Astrocyte of the spinal cord (primary cell): ENCODE data around the gene CENPM.

Source experiments
- DNase-seq: peaks from one replicate; pipeline ENCODE4 v3.0.0; 2011; ENCODE audit warnings: low read depth, low spot score
- H3K4me3 ChIP-seq: 2 replicates; pipeline ENCODE4 v1.5.1; 2011; ENCODE audit warnings: low read depth, mild to moderate bottlenecking, low read length, moderate library complexity
- in situ Hi-C: cut with HindIII; loops from 2 replicates; pipeline ENCODE4 v1.10.0; 2017; ENCODE audit warnings: low sequenced_read_pairs
- TF ChIP-seq, protein P1 (sequence below): IDR thresholded peaks from 2 replicates; pipeline ENCODE4 v1.5.1; 2012; ENCODE audit warnings: low read depth, mild to moderate bottlenecking, low read length, inconsistent platforms

The CENPM gene

DNA sequence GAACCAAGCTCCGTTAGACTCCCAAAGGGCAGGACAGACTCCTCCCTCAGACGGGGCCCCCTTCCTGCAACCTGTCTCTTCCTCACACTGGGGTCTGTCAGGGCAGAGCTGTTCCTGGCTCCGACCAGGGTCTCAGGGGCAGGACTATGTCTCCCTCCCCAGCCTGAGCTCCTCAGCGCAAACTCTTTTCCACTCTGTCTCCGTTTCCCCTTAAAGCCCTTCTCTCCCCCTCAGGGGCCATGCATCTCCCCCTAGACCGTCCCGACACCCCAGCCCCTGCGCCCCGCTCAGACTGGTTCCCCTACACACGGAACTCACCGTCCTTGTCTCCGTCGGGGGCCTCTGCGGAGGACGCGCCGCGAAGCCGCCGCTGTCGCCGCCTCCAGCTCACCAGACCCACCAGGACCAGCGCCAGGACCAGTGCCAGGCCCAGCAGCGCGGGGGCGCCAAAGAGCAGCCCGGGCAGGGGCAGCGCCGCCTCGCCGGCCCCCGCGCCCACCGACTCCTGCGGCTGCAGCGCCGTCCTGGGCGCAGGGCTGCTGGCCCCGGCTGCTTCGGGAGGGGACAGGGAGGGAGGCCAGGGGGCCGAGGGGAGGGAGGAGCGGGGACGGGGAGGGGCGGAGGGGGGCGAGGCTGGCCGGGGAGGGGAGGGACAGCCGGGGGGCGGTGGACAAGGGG is 21.0 kb downstream of the CENPM start:
- TF ChIP-seq, protein P1, sequence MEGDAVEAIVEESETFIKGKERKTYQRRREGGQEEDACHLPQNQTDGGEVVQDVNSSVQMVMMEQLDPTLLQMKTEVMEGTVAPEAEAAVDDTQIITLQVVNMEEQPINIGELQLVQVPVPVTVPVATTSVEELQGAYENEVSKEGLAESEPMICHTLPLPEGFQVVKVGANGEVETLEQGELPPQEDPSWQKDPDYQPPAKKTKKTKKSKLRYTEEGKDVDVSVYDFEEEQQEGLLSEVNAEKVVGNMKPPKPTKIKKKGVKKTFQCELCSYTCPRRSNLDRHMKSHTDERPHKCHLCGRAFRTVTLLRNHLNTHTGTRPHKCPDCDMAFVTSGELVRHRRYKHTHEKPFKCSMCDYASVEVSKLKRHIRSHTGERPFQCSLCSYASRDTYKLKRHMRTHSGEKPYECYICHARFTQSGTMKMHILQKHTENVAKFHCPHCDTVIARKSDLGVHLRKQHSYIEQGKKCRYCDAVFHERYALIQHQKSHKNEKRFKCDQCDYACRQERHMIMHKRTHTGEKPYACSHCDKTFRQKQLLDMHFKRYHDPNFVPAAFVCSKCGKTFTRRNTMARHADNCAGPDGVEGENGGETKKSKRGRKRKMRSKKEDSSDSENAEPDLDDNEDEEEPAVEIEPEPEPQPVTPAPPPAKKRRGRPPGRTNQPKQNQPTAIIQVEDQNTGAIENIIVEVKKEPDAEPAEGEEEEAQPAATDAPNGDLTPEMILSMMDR, result peak; percentile 63
- in situ Hi-C loops, result no loop called here
- peak; percentile 12 for DNase-seq
- no peak overlapping the region for H3K4me3 ChIP-seq

DNA sequence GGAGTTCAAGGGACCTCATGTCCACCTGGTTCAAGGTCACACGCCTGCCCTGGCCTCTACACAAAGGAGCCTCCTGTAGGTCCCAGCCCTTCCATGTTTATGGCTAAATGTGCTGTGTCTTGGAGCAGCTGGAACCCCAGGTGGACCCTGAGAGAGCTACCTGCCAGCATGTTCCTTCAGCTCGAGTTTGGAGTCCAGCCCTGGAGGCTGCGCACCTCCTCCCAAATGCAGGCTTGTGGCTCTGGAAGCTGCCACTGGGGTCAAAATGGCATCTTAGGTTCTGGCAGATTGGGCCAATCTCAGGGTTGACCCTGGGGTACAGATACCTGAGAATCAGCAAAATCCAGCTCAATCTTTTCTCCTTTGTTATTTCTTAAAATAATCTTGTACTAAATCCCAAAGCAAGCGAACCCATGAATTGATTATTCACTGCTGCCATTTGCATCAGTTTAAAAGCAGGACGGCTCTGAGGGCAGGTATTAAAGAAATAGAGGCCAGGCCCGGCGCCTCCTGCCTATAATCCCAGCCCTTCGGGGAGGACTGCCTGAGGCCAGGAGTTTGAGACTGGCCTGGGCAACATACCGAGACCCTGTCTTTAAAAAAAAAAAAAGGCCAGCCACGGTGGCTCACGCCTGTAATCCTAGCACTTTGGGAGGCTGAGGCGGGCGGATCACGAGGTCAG is 23.2 kb downstream of the CENPM start:
- TF ChIP-seq, protein P1, result no peak
- DNase-seq, result no peak
- in situ Hi-C loops, result no loop called here
- H3K4me3 ChIP-seq, result no peak overlapping the region

DNA sequence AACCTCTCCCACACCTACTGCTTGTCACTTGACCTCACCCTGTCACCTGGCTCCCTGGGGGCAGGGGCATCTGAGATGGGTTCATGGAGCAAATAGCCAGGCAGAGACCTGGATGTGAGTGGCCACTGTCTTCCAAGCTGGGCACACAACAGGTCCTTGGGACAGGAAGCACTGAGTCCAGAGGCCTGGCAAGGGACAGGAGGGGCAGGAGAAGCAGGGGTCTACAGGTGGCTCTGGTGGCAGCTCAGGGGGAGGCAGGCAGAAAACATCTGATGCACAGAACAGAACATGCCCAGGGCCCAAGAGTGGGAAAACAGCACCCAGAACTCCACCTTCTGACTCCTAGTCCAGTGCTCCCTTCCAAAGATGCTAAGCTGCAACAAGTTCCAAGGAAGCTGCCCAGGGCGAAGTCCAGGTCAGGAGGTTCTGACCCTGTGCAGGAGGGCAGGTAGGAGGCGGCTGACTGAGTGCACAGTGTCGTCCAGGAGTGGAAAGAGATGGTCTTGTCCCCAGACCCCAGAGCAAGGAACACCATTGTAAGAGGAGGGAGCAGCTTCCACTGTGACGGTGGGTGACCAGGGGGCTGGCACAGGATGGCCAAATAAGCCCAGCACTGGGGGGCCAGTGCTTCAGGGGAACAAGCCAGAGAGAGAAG is 23.9 kb downstream of the CENPM start:
- DNase-seq, result no peak
- in situ Hi-C loops, result no loop called here
- no peak overlapping the region for H3K4me3 ChIP-seq
- TF ChIP-seq, protein P1, result no peak

GRCh38 chr22:41922328-41922727 is 24.6 kb downstream of the CENPM start:
- TF ChIP-seq, protein P1, result no peak
- in situ Hi-C loops, result no loop called here
- no peak for DNase-seq
- no peak overlapping the region for H3K4me3 ChIP-seq

- no peak overlapping the region for H3K4me3 ChIP-seq
- DNase-seq, result no peak
- TF ChIP-seq, protein P1, result no peak
- in situ Hi-C loops, result no loop called here
Measured at GRCh38 chr22:41920271-41920976, 26.5 kb downstream of the CENPM start.

- peak; percentile 45 for DNase-seq
- H3K4me3 ChIP-seq, result peak overlapping the region; percentile 29
- in situ Hi-C loops, result no loop called here
- TF ChIP-seq, protein P1, result no peak
Measured at GRCh38 chr22:41919357-41920224, 27.4 kb downstream of the CENPM start.
